Astrocyte of the spinal cord (primary cell): ENCODE results near the gene TIMM9.

Source experiments
- DNase-seq: peaks from one replicate; pipeline ENCODE4 v3.0.0; 2011; ENCODE audit warnings: low read depth, low spot score
- H3K4me3 ChIP-seq: 2 replicates; pipeline ENCODE4 v1.5.1; 2011; ENCODE audit warnings: low read depth, mild to moderate bottlenecking, low read length, moderate library complexity
- CTCF ChIP-seq: IDR thresholded peaks from 2 replicates; pipeline ENCODE4 v1.5.1; 2012; ENCODE audit warnings: low read depth, mild to moderate bottlenecking, low read length, inconsistent platforms
- in situ Hi-C: cut with HindIII; loops from 2 replicates; pipeline ENCODE4 v1.10.0; 2017; ENCODE audit warnings: low sequenced_read_pairs

The TIMM9 gene

GRCh38 chr14:58408681-58409215 is 18.6 kb downstream of the TIMM9 start:
- DNase-seq = no peak
- no peak for TF ChIP-seq CTCF
- in situ Hi-C loops = no loop called here
- H3K4me3 ChIP-seq = no peak overlapping the region

- no peak overlapping the region for H3K4me3 ChIP-seq
- DNase-seq = no peak
- peak; percentile 6 for TF ChIP-seq CTCF
- in situ Hi-C loops = no loop called here
Measured at GRCh38 chr14:58401587-58401986, 25.7 kb downstream of the TIMM9 start.

- no peak for TF ChIP-seq CTCF
- H3K4me3 ChIP-seq = no peak overlapping the region
- in situ Hi-C loops = no loop called here
- DNase-seq = no peak
Measured at GRCh38 chr14:58398895-58399294, 28.4 kb downstream of the TIMM9 start.

- TF ChIP-seq CTCF = no peak
- in situ Hi-C loops = no loop called here
- no peak for DNase-seq
- no peak overlapping the region for H3K4me3 ChIP-seq
Measured at GRCh38 chr14:58398495-58398894, 28.8 kb downstream of the TIMM9 start.

GRCh38 chr14:58397156-58397555 is 30.2 kb downstream of the TIMM9 start:
- no peak for TF ChIP-seq CTCF
- DNase-seq = no peak
- H3K4me3 ChIP-seq = no peak overlapping the region
- in situ Hi-C loops = no loop called here

- peak within 1 kb of the TSS; percentile 35 for H3K4me3 ChIP-seq
- peak; percentile 55 for DNase-seq
- peak; percentile 46 for TF ChIP-seq CTCF
- in situ Hi-C loops = no loop called here
Measured at GRCh38 chr14:58395812-58396788, 31.2 kb downstream of the TIMM9 start, which contains the start of gene TOMM20L. TOMM20L (plus strand) TSS chr14:58395930; CDS start chr14:58395958, 28 bp downstream.
